ENCODE results near the gene CD3D.

Gene CD3D

GRCh38 chr11:118359295-118359958 lies 16.9 kb upstream of the CD3D start, which contains the start of gene UBE4A:
TSS of gene UBE4A (plus strand) at chr11:118359600. CDS start at chr11:118365081, 5,481 bp downstream.
- TF ChIP-seq TAF1 (IDR thresholded peaks at IDR 0.05; ENCODE audit: borderline replicate concordance, low read depth, low read length): peak; percentile 91
- TF ChIP-seq POLR2AphosphoS5 (IDR thresholded peaks at IDR 0.05; ENCODE audit: low read depth, low read length): peak; percentile 97
- peak; percentile 98 for TF ChIP-seq POLR2A (IDR thresholded peaks at IDR 0.05; ENCODE audit: low read depth, low read length)
- FAIRE-seq (peak; percentile 100), DNase-seq (ENCODE audit: insufficient read length) (peak; percentile 64)

GRCh38 chr11:118358071-118358470 lies 15.6 kb upstream of the CD3D start:
- FAIRE-seq (no peak), DNase-seq (ENCODE audit: insufficient read length) (no peak)

GRCh38 chr11:118353084-118353710 lies 10.7 kb upstream of the CD3D start:
- TF ChIP-seq POLR2AphosphoS5 (IDR thresholded peaks at IDR 0.05; ENCODE audit: low read depth, low read length) (no peak), POLR2A (IDR thresholded peaks at IDR 0.05; ENCODE audit: low read depth, low read length) (no peak), TAF1 (IDR thresholded peaks at IDR 0.05; ENCODE audit: borderline replicate concordance, low read depth, low read length) (no peak)
- FAIRE-seq: peak; percentile 46
- DNase-seq (ENCODE audit: insufficient read length): no peak

More at GRCh38 chr11:118358071-118358470, 15.6 kb upstream of the CD3D start:
- TF ChIP-seq TAF1 (IDR thresholded peaks at IDR 0.05; ENCODE audit: borderline replicate concordance, low read depth, low read length) (no peak), POLR2AphosphoS5 (IDR thresholded peaks at IDR 0.05; ENCODE audit: low read depth, low read length) (no peak), POLR2A (IDR thresholded peaks at IDR 0.05; ENCODE audit: low read depth, low read length) (no peak)

GRCh38 chr11:118349475-118349874 lies 7.0 kb upstream of the CD3D start:
- DNase-seq (ENCODE audit: insufficient read length) (no peak), FAIRE-seq (no peak)
- TF ChIP-seq POLR2AphosphoS5 (IDR thresholded peaks at IDR 0.05; ENCODE audit: low read depth, low read length): no peak
- no peak for TF ChIP-seq TAF1 (IDR thresholded peaks at IDR 0.05; ENCODE audit: borderline replicate concordance, low read depth, low read length)
- no peak for TF ChIP-seq POLR2A (IDR thresholded peaks at IDR 0.05; ENCODE audit: low read depth, low read length)

- TF ChIP-seq POLR2A (IDR thresholded peaks at IDR 0.05; ENCODE audit: low read depth, low read length) (no peak), POLR2AphosphoS5 (IDR thresholded peaks at IDR 0.05; ENCODE audit: low read depth, low read length) (no peak)
- no peak for DNase-seq (ENCODE audit: insufficient read length)
- no peak for FAIRE-seq
Observed at GRCh38 chr11:118343981-118344515, 1.5 kb upstream of the CD3D start, which contains the start of gene CD3G. TSS of gene CD3G (plus strand) at chr11:118344344. CDS start at chr11:118344424, 80 bp downstream.

GRCh38 chr11:118343248-118343647 lies 743 bp upstream of the CD3D start:
- FAIRE-seq (no peak), DNase-seq (ENCODE audit: insufficient read length) (no peak)
- no peak for TF ChIP-seq POLR2A (IDR thresholded peaks at IDR 0.05; ENCODE audit: low read depth, low read length)
- TF ChIP-seq TAF1 (IDR thresholded peaks at IDR 0.05; ENCODE audit: borderline replicate concordance, low read depth, low read length): no peak
- no peak for TF ChIP-seq POLR2AphosphoS5 (IDR thresholded peaks at IDR 0.05; ENCODE audit: low read depth, low read length)

GRCh38 chr11:118341815-118342489 lies 553 bp downstream of the CD3D start:
- DNase-seq (ENCODE audit: insufficient read length) (no peak), FAIRE-seq (no peak)
- no peak for TF ChIP-seq TAF1 (IDR thresholded peaks at IDR 0.05; ENCODE audit: borderline replicate concordance, low read depth, low read length)
- no peak for TF ChIP-seq POLR2AphosphoS5 (IDR thresholded peaks at IDR 0.05; ENCODE audit: low read depth, low read length)
- no peak for TF ChIP-seq POLR2A (IDR thresholded peaks at IDR 0.05; ENCODE audit: low read depth, low read length)

- no peak for DNase-seq (ENCODE audit: insufficient read length)
- FAIRE-seq: no peak
- TF ChIP-seq POLR2A (IDR thresholded peaks at IDR 0.05; ENCODE audit: low read depth, low read length) (no peak), POLR2AphosphoS5 (IDR thresholded peaks at IDR 0.05; ENCODE audit: low read depth, low read length) (no peak), TAF1 (IDR thresholded peaks at IDR 0.05; ENCODE audit: borderline replicate concordance, low read depth, low read length) (no peak)
Observed at GRCh38 chr11:118341261-118341660, 1.2 kb downstream of the CD3D start.

GRCh38 chr11:118340449-118340848 lies 2.1 kb downstream of the CD3D start:
- FAIRE-seq: no peak
- no peak for TF ChIP-seq POLR2A (IDR thresholded peaks at IDR 0.05; ENCODE audit: low read depth, low read length)
- TF ChIP-seq TAF1 (IDR thresholded peaks at IDR 0.05; ENCODE audit: borderline replicate concordance, low read depth, low read length): no peak
- TF ChIP-seq POLR2AphosphoS5 (IDR thresholded peaks at IDR 0.05; ENCODE audit: low read depth, low read length): no peak
- no peak for DNase-seq (ENCODE audit: insufficient read length)

- TF ChIP-seq TAF1 (IDR thresholded peaks at IDR 0.05; ENCODE audit: borderline replicate concordance, low read depth, low read length): no peak
- TF ChIP-seq POLR2AphosphoS5 (IDR thresholded peaks at IDR 0.05; ENCODE audit: low read depth, low read length): no peak
- TF ChIP-seq POLR2A (IDR thresholded peaks at IDR 0.05; ENCODE audit: low read depth, low read length): no peak
- no peak for DNase-seq (ENCODE audit: insufficient read length)
- FAIRE-seq: no peak
Observed at GRCh38 chr11:118339281-118339961, 3.1 kb downstream of the CD3D start.

- DNase-seq (ENCODE audit: insufficient read length) (peak; percentile 26), FAIRE-seq (no peak)
- no peak for TF ChIP-seq POLR2AphosphoS5 (IDR thresholded peaks at IDR 0.05; ENCODE audit: low read depth, low read length)
- no peak for TF ChIP-seq TAF1 (IDR thresholded peaks at IDR 0.05; ENCODE audit: borderline replicate concordance, low read depth, low read length)
- TF ChIP-seq POLR2A (IDR thresholded peaks at IDR 0.05; ENCODE audit: low read depth, low read length): no peak
Observed at GRCh38 chr11:118338637-118339061, 3.9 kb downstream of the CD3D start.
